Measurements from ENCODE around the gene WDR86.

GRCh38 chr7:151346470-151346769, 63.4 kb downstream of the WDR86 start:
- TF ChIP-seq CTCF (conservative IDR thresholded peaks at IDR 0.05; ENCODE audit: low read length), result no peak
- no peak for TF ChIP-seq EZH2phosphoT487 (IDR thresholded peaks at IDR 0.05; ENCODE audit: borderline replicate concordance)
